SU-DHL-6 (cell line): ENCODE results near the gene PSMB9.

Experiments used
- H2AFZ ChIP-seq: fragments of 200-600 bp; sonication (generic); 2 replicates; pipeline ENCODE4 v1.6.1; 2014; ENCODE audit warnings: low read depth, mild to moderate bottlenecking, moderate library complexity, mixed read lengths, antibody characterized with exemption, low read length; ENCODE audit not compliant: severe bottlenecking
- H3F3A ChIP-seq: fragments of 200-600 bp; shearing (Covaris generic); 2 replicates; pipeline ENCODE4 v1.6.0; 2016; ENCODE audit warnings: antibody characterized with exemption, mild to moderate bottlenecking; ENCODE audit not compliant: insufficient read depth
- H3K27ac ChIP-seq: fragments of 200-600 bp; sonication (generic); 2 replicates; pipeline ENCODE4 v1.5.1; 2016; ENCODE audit warnings: low read depth, mild to moderate bottlenecking, low read length, moderate library complexity, mixed read lengths
- H3K27me3 ChIP-seq: fragments of 200-600 bp; sonication (generic), shearing (Covaris generic); 2 replicates; pipeline ENCODE4 v1.6.0; 2014; ENCODE audit warnings: mild to moderate bottlenecking, low read length
- H3K36me3 ChIP-seq: fragments of 200-600 bp; sonication (generic); 2 replicates; pipeline ENCODE4 v1.6.1; 2014; ENCODE audit warnings: mild to moderate bottlenecking, low read length, mixed read lengths
- H3K4me2 ChIP-seq: fragments of 300-600, 200-600 bp; shearing (Covaris generic), sonication (generic); 2 replicates; pipeline ENCODE4 v1.6.0; 2014; ENCODE audit warnings: low read length, low read depth, mild to moderate bottlenecking; ENCODE audit not compliant: poor library complexity, severe bottlenecking
- H3K4me3 ChIP-seq: fragments of 200-600 bp; sonication (generic); 2 replicates; pipeline ENCODE4 v1.5.1; 2014; ENCODE audit warnings: antibody characterized with exemption, low read length, mild to moderate bottlenecking, mixed read lengths; ENCODE audit not compliant: insufficient read depth, poor library complexity, severe bottlenecking
- H3K79me2 ChIP-seq: fragments of 200-600 bp; sonication (generic); 2 replicates; pipeline ENCODE4 v1.6.1; 2014; ENCODE audit warnings: mild to moderate bottlenecking, low read length, moderate library complexity; ENCODE audit not compliant: insufficient read depth
- H3K9ac ChIP-seq: fragments of 200-600 bp; sonication (generic); 2 replicates; pipeline ENCODE4 v1.7.0; 2014; ENCODE audit warnings: mild to moderate bottlenecking, low read length
- H3K9me2 ChIP-seq: fragments of 200-600 bp; sonication (generic); replicated peaks from 2 replicates; pipeline ENCODE4 v1.6.1; 2014; ENCODE audit warnings: low read length; ENCODE audit not compliant: insufficient read depth
- H3K9me3 ChIP-seq: fragments of 200-600 bp; sonication (generic); 2 replicates; pipeline ENCODE4 v1.6.1; 2014; ENCODE audit warnings: low read length, mixed read lengths; ENCODE audit not compliant: insufficient read depth
- H4K20me1 ChIP-seq: fragments of 200-600 bp; sonication (generic); 2 replicates; pipeline ENCODE4 v1.6.1; 2014; ENCODE audit warnings: low read depth, mild to moderate bottlenecking, antibody characterized with exemption, low read length, moderate library complexity, mixed read lengths
- CTCF ChIP-seq: fragments of 200-600 bp; sonication (generic); IDR thresholded peaks from one replicate; pipeline ENCODE4 v1.5.1; 2017; ENCODE audit warnings: antibody characterized with exemption, mild to moderate bottlenecking, low read length, moderate library complexity; ENCODE audit not compliant: insufficient read depth, poor library complexity, severe bottlenecking
- EZH2phosphoT487 ChIP-seq: fragments of 200-600 bp; sonication (generic), shearing (Covaris generic); conservative IDR thresholded peaks from 2 replicates; pipeline ENCODE4 v1.6.1; 2018; ENCODE audit warnings: mild to moderate bottlenecking, antibody characterized with exemption, low read length, moderate library complexity, mixed read lengths

The PSMB9 gene

GRCh38 chr6:32887616-32888015 is 33.6 kb downstream of the PSMB9 start:
- Histone ChIP-seq H2AFZ (no peak overlapping the region), H3K27me3 (no peaks in the 10 kb centered on the region), H3K9me3 (no peaks in the 10 kb centered on the region), H3K36me3 (no peaks in the 10 kb centered on the region), H3K27ac (no peak overlapping the region), H3K4me2 (no peak overlapping the region), H3F3A (peaks cover 17% of the 10 kb centered on the region), H4K20me1 (no peaks in the 10 kb centered on the region), H3K9ac (no peak overlapping the region), H3K9me2 (no peaks in the 10 kb centered on the region), H3K4me3 (no peak overlapping the region), H3K79me2 (no peaks in the 10 kb centered on the region)
- TF ChIP-seq CTCF: no peak
- no peak for TF ChIP-seq EZH2phosphoT487

DNA sequence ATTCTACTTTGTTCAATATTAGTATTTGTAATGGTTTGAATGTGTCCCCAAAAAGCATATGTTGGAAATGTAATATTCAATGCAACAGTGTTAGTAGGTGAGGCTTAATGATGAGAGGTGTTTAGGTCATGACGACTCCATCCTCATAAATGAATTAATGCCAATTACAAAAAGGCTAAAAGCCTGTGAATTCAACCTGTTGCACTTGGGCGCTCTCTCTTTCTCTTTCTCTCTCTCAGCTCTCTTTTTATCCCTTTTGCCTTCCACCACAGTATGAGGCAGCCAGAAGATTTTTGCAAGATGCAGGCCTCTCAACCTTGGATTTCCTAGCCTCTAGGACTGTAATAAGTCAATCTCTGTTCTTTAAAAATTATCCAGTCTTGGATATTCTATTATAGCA is 34.6 kb downstream of the PSMB9 start:
- Histone ChIP-seq H3K79me2 (no peaks in the 10 kb centered on the region), H3K4me2 (no peak overlapping the region), H3F3A (peaks cover 25% of the 10 kb centered on the region), H3K9me2 (no peaks in the 10 kb centered on the region), H3K4me3 (no peak overlapping the region), H3K27ac (no peak overlapping the region), H2AFZ (no peak overlapping the region), H3K9me3 (no peaks in the 10 kb centered on the region), H3K36me3 (no peaks in the 10 kb centered on the region), H3K9ac (no peak overlapping the region), H4K20me1 (no peaks in the 10 kb centered on the region), H3K27me3 (no peaks in the 10 kb centered on the region)
- TF ChIP-seq EZH2phosphoT487: no peak
- TF ChIP-seq CTCF: no peak

- Histone ChIP-seq H3F3A (peaks cover 28% of the 10 kb centered on the region), H3K27ac (no peak overlapping the region), H4K20me1 (no peaks in the 10 kb centered on the region), H3K36me3 (no peaks in the 10 kb centered on the region), H3K9ac (no peak overlapping the region), H3K9me2 (no peaks in the 10 kb centered on the region), H3K9me3 (no peaks in the 10 kb centered on the region), H3K4me3 (no peak overlapping the region), H2AFZ (no peak overlapping the region), H3K79me2 (no peaks in the 10 kb centered on the region), H3K4me2 (no peak overlapping the region), H3K27me3 (no peaks in the 10 kb centered on the region)
- TF ChIP-seq CTCF: no peak
- no peak for TF ChIP-seq EZH2phosphoT487
These were observed 35.5 kb downstream of the PSMB9 start for GRCh38 chr6:32889533-32889932.

DNA sequence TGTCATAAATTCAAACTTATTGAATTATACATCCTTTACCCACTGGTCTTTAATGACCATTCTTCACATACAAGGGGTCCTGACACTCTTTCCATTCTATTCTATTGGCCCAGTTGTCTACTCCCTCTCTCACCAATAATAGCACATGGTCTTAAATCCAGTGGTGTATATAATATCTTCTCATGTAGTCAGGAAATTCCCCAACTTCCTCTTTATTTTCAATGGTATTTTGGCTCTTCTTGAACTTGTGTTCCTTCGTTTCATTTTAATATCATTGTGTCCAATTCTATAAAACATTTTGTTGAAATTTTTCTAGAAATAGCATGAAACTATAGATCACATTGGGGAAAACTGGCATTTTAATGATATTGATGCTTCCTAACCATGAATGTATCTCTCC is 36.8 kb downstream of the PSMB9 start:
- Histone ChIP-seq H3K4me3 (no peak overlapping the region), H2AFZ (no peak overlapping the region), H3K9me2 (no peaks in the 10 kb centered on the region), H3K27me3 (no peaks in the 10 kb centered on the region), H3F3A (peaks cover 28% of the 10 kb centered on the region), H3K4me2 (no peak overlapping the region), H3K27ac (no peak overlapping the region), H3K79me2 (peaks cover 11% of the 10 kb centered on the region), H3K9me3 (no peaks in the 10 kb centered on the region), H3K9ac (no peak overlapping the region), H4K20me1 (no peaks in the 10 kb centered on the region; the same call in 1 of the 2 replicates), H3K36me3 (0 out of 2 replicates have a peak, but pooled peaks cover 2% of the 10 kb centered on the region)
- TF ChIP-seq CTCF (no peak), EZH2phosphoT487 (no peak)
